Panc1 (cell line): ENCODE measurements around the gene MAPK6. TPM values are rescaled to one million over a fixed set of nuclear protein-coding genes. Genes with fewer than 3 reads are reported as not detected.

ENCODE experiments used
- ATAC-seq: fragments of 200-7000 bp; cut with Tn5 transposase; 2 replicates; pipeline ENCODE4 v1.9.1; 2020; ENCODE audit warnings: mild to moderate bottlenecking, moderate library complexity
- BruUV-seq: library from RNA; stranded (reverse); fragments of 400-500 nt; replicated peaks from 2 replicates; lab custom pipeline; 2021; lab: Mats Ljungman, UMichigan
- CTCF ChIA-PET: fragments of 300-600 bp; sonication (Branson Sonifier 250); formaldehyde crosslinking; loops from one replicate; lab custom pipeline; 2022; ENCODE audit warnings: antibody characterized with exemption; lab: Charles Lee
- POLR2A ChIA-PET: fragments of 300-600 bp; sonication (Branson Sonifier 250); formaldehyde crosslinking; loops from one replicate; lab custom pipeline; 2022; ENCODE audit warnings: antibody characterized with exemption; lab: Charles Lee
- DNase-seq: peaks from one replicate; pipeline ENCODE4 v3.0.0-alpha.2; 2010; ENCODE audit warnings: low read depth, low spot score
- H3K27ac ChIP-seq: 2 replicates; pipeline ENCODE4 v1.5.1; 2011; ENCODE audit warnings: mild to moderate bottlenecking, low read length, inconsistent platforms
- H3K27me3 ChIP-seq: fragments of 200-500 bp; sonication (Bioruptor generic); 2 replicates; pipeline ENCODE4 v1.6.0; 2014; ENCODE audit warnings: low read length, inconsistent platforms; ENCODE audit not compliant: control insufficient read depth, insufficient read depth
- H3K36me3 ChIP-seq: fragments of 200-500 bp; sonication (Bioruptor generic); 2 replicates; pipeline ENCODE4 v1.5.1; 2014; ENCODE audit warnings: inconsistent platforms, mild to moderate bottlenecking, low read length, moderate library complexity; ENCODE audit not compliant: control insufficient read depth, insufficient read depth
- H3K4me1 ChIP-seq: 2 replicates; pipeline ENCODE4 v1.5.1; 2011; ENCODE audit warnings: inconsistent platforms, mild to moderate bottlenecking, low read length, moderate library complexity; ENCODE audit not compliant: control insufficient read depth, insufficient read depth
- H3K4me3 ChIP-seq, 2 experiments: 2 replicates each; pipeline ENCODE4 v1.5.1; 2011 to 2012; ENCODE audit warnings: low read depth in 2 of 2, low read length in 2 of 2, mild to moderate bottlenecking in 2 of 2, inconsistent platforms in 1 of 2, moderate library complexity in 1 of 2
- H3K9me3 ChIP-seq: fragments of 200-500 bp; sonication (Bioruptor generic); 2 replicates; pipeline ENCODE4 v1.5.1; 2014; ENCODE audit warnings: low read depth, mild to moderate bottlenecking, inconsistent platforms, low read length, moderate library complexity; ENCODE audit not compliant: control insufficient read depth, insufficient read depth
- CTCF ChIP-seq: fragments of 450-650 bp; IDR thresholded peaks from 2 replicates; pipeline ENCODE4 v1.5.1; 2017; ENCODE audit warnings: mild to moderate bottlenecking
- POLR2AphosphoS5 ChIP-seq: IDR thresholded peaks from 2 replicates; pipeline ENCODE4 v1.6.1; 2012; ENCODE audit warnings: mild to moderate bottlenecking, low read depth, low read length, moderate library complexity
- REST ChIP-seq, 2 experiments: IDR thresholded peaks; 2 replicates each; pipeline ENCODE4 v1.6.1; 2011 to 2012; ENCODE audit warnings: low read depth in 2 of 2, control low read depth in 1 of 2, low read length in 1 of 2, mild to moderate bottlenecking in 1 of 2, moderate library complexity in 1 of 2; ENCODE audit not compliant: insufficient read depth in 1 of 2
- SIN3A ChIP-seq: IDR thresholded peaks from 2 replicates; pipeline ENCODE4 v1.6.1; 2012; ENCODE audit warnings: low read depth, mild to moderate bottlenecking, low read length, moderate library complexity, borderline replicate concordance; ENCODE audit not compliant: insufficient read depth
- TCF7L2 ChIP-seq: IDR thresholded peaks from 2 replicates; pipeline ENCODE4 v1.6.1; 2011; ENCODE audit warnings: mild to moderate bottlenecking, low read depth, low read length, inconsistent platforms
- in situ Hi-C: cut with HindIII; loops from 2 replicates; pipeline ENCODE4 v1.10.0; 2016; ENCODE audit warnings: low sequenced_read_pairs, low pct_unique_long_range_greater_than_20kb
- intact Hi-C: fragments of 100-400 bp; cut with micrococcal nuclease; formaldehyde crosslinking; loops from one replicate; pipeline ENCODE4 v1.10.0; 2022; ENCODE audit not compliant: unreplicated experiment
- total RNA-seq: library from RNA; stranded (reverse); gene quantifications from one replicate; pipeline ENCODE4 v1.2.1, GENCODE V29; 2021; ENCODE audit not compliant: unreplicated experiment

MAPK6 gene
- total RNA-seq, 1 experiment from 2014 or later = 66.6 TPM

- Histone ChIP-seq H3K4me1 (peaks cover 3% of the 10 kb centered on the region), H3K36me3 (no peaks in the 10 kb centered on the region), H3K9me3 (no peaks in the 10 kb centered on the region), H3K4me3 (no peak overlapping the region), H3K27ac (no peak overlapping the region), H3K27me3 (no peaks in the 10 kb centered on the region)
- ATAC-seq (no peak), DNase-seq (no peak)
- in situ Hi-C loops = no loop called here
- POLR2A ChIA-PET = no interaction called here
- intact Hi-C loops = no loop called here
- no peak for TF ChIP-seq POLR2AphosphoS5
- TF ChIP-seq TCF7L2 = no peak
- TF ChIP-seq REST (IDR thresholded peaks at IDR 0.05; ENCODE audit: insufficient read depth in 1 of 2, low read depth in 2 of 2, low read length in 1 of 2) = no peak
- TF ChIP-seq SIN3A = no peak
- TF ChIP-seq CTCF = no peak
- CTCF ChIA-PET = interaction anchor here (0.6 kb wide), 1 partner anchor 25 kb away, joined by 3 read pairs; no protein-coding TSS in a partner anchor
- BruUV-seq = no TSS peak
Observed at GRCh38 chr15:52005748-52006701, 13.0 kb upstream of the MAPK6 start.

GRCh38 chr15:52006702-52007340 is 12.2 kb upstream of the MAPK6 start:
- POLR2A ChIA-PET = interaction anchor here (0.7 kb wide), 1 partner anchor 64 kb away, joined by 6 read pairs; no protein-coding TSS in a partner anchor
- Histone ChIP-seq H3K27ac (no peak overlapping the region), H3K36me3 (no peaks in the 10 kb centered on the region), H3K4me1 (peaks cover 11% of the 10 kb centered on the region), H3K9me3 (no peaks in the 10 kb centered on the region), H3K4me3 (no peak overlapping the region), H3K27me3 (no peaks in the 10 kb centered on the region)
- ATAC-seq (no peak), DNase-seq (no peak)
- in situ Hi-C loops (no loop called here), intact Hi-C loops (no loop called here)
- CTCF ChIA-PET = no interaction called here
- TF ChIP-seq POLR2AphosphoS5 (no peak), CTCF (no peak), REST (IDR thresholded peaks at IDR 0.05; ENCODE audit: insufficient read depth in 1 of 2, low read depth in 2 of 2, low read length in 1 of 2) (no peak), TCF7L2 (no peak), SIN3A (no peak)
- no TSS peak for BruUV-seq
